HG03460 (cell line): ENCODE results near the gene DCLRE1B.
A peak's percentile ranks its signal among the peaks of the same experiment; 100 is the strongest.
"Not testable (repeated sequence)": the region's sequence is repeated elsewhere in the genome, so short reads cannot be mapped to it uniquely, and the experiment has no call there.

Experiments used
- ATAC-seq: cut with Tn5 transposase; IDR thresholded peaks from one replicate; pipeline ENCODE4 v1.9.1; 2021; ENCODE audit not compliant: unreplicated experiment

DCLRE1B gene

DNA sequence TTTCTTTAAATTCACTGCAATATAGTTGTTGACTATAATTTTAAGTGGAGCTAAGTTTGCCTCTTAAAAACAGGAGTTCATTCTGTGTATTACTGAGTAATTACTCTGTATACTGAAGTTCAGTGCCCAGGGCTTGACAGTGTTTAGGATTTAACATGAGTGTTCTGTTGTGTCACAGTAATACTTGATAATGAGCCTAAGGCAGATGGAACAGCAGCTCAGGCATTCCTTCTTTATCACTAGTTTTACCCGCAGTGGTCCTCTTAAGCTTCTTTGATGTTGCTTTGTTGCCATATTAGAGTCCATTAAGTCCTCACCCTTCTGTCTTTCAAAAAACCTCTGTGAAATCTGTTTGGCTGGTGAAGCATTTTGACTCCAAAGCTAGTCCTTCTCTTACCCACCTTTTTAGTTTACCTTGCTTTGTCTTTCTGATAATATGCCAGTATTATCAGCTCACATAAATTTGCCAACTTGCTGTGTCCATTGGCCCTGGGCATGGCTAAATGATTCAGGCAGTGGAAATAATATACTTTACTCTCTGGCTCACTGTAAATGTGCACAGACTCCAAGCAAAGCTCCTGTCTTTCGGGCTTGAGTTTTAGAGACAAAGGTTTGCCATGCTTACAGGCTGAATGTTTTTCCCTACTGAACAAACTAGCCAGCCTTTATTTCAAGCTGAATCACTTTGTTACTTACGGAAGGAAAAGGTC is 41.7 kb downstream of the DCLRE1B start:
- ATAC-seq, result no peak

DNA sequence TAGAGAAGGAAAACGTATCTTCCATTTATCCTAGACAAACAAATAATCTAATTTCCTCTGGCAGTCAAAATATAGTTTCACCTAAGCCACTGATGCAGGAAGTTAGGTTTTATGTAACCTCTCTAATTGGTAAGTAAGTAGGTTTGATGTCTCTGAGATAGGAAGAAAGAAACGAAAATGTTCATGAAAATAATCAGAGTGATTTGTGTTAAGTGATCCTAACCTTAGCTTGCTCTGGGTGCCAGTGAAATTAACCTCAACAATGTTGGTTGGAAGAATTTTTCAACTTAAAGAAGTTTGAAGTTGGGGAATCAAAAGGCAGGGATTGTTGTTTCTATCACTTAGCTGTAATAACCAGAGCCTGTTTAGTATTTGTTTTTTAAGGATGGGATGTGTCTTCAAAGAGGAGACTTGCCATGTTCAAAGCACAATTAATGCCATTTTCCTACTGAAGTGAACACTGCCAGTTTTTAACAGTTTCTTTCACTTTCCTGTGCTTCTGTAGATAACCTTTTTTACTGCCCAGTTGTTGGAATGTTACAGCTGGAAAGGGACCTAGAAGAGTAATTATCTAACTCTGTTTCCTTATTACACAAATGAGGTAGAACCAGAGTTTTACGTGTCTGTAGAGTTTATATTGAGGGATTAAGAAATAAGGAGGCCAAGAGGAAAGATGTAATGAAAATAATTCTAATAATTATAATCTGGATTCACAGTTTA is 42.4 kb downstream of the DCLRE1B start:
- ATAC-seq, result peak; percentile 54

DNA sequence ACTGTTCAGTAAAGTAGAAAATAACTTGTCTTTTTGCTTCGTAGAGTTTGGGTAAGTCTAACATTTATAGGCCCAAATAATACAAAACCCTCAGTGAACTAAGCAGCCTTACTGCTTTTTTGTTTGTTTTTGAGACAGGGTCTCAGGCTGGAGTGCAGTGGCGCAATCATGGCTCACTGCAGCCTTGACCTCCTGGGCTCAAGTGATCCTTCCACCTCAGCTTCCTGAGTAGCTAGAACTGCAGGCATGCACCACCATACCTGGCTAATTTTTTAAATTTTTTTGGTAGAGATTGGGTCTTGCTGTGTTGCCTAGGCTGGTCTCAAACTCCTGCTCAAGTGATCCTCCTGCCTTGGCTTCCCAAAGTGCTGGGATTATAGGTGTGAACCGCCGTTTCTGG is 43.0 kb downstream of the DCLRE1B start:
- ATAC-seq, result not testable (repeated sequence)

DNA sequence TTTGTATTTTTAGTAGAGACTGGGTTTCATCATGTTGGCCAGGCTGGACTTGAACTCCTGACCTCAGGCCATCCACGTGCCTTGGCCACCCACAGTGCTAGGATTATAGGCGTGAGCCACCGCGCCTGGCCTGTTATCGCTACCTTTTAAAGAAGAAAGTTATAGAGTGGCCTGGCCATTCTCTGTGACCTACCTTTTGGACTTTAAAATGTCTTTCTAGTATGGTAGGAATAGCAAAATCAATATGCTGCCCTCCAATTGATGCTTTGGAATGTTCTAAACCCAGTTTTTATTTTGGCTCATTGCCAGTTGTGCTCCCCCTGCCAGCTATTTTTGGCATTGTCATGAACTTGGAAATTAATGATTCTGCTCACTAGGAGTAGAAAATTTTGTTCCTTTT is 43.9 kb downstream of the DCLRE1B start:
- no peak for ATAC-seq

DNA sequence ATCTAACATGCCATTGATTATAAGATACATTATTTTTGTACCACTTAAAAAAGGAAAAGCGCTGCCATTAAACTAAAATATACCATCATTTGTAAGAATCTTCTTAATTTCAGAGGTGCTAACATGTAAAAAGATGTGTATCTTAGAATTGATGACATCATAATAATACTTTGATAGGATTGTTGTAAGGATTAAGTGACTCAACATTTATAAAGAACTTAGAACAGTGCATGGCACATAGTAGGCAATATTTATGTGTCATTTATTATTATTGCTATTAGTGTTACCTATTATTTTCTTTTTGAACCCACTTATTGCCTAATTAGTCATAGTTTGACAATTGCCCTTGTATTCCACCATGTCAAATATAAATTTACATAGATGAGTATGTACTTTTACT is 45.8 kb downstream of the DCLRE1B start:
- ATAC-seq, result no peak

DNA sequence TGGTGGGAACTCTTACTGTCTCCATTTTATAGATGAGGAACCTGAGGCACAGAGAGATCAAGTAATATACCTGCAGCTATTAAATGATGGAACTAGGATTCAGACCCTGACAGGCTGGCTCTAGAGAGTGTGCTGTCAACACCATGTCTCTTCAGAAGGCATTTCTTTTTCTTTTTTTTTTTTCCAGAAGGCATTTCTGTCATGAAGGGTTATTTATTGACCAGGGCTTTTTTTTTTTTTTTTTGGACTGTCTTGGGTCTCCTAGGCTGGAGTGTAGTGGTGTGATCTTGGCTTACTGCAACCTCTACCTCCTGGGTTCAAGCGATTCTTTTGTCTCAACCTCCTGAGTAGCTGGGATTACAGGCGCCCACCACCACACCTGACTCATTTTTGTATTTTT is 46.6 kb downstream of the DCLRE1B start:
- no peak for ATAC-seq

DNA sequence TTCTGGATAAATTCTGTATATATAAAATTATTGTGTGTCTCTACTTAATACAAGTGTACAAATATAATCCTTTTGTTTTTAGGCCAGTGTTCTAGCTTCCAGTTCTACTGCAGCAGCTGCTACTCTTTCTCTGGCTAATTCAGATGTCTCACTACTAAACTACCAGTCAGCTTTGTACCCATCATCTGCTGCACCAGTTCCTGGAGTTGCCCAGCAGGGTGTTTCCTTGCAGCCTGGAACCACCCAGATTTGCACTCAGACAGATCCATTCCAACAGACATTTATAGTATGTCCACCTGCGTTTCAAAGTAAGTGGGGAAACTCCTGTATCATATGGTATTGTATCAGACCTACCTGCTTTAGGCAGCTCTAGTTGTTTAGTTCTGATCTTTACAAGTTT is 52.9 kb downstream of the DCLRE1B start:
- no peak for ATAC-seq

DNA sequence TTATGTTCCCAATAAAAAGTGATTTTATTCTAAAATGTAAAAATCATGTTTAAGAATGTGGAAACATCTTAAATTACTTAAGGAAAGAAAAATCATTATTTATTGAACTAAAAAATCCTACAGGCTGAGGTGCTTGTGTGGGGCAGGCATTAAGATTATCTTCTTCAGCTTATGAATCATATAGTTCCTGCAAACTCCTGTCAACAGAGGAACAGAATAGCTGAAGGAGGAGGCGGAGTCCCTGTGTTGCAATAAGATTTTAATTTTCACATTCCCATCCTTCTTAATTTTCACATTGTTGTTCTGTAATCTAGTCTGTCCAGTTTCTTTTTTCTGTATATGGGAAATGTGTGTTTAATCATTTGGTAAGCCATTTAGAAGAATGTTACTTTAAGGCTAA is 53.6 kb downstream of the DCLRE1B start:
- ATAC-seq, result no peak

DNA sequence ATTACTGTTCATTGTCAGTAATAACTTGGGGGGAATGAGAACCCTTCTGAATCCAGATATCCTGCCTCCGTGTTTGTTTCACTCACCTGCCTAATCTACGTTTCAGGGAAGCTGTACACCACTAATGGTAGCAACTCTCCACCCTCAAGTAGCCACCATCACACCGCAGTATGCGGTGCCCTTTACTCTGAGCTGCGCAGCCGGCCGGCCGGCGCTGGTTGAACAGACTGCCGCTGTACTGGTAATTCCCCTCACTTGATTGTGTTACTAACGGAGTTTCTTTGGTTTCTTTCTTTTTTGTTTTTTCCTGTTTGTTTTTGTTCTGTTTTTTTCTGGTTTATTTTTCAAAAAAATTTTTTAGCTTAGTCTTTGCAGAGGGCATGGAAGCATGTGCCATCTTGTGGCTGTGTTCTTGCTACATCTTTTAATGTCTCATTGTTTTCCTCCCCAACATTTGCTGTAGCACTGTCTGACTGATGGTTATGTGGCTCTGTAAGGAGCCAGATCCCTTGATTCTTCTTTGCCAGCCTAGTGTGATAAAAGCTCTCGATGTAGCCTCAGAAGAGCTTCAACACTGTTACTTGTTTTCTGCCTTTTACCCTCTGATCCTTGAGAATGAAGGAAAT is 58.3 kb downstream of the DCLRE1B start:
- ATAC-seq, result no peak
